NOMO-1 treated with DMSO at 0.1 percent for 48 hours (cell line): Measurements from ENCODE around the gene GATA2.

Experiments used
- DNase-seq: peaks from one replicate; lab custom pipeline; 2025; ENCODE audit not compliant: unreplicated experiment; lab: John Stamatoyannopoulos, UW

Gene GATA2

DNA sequence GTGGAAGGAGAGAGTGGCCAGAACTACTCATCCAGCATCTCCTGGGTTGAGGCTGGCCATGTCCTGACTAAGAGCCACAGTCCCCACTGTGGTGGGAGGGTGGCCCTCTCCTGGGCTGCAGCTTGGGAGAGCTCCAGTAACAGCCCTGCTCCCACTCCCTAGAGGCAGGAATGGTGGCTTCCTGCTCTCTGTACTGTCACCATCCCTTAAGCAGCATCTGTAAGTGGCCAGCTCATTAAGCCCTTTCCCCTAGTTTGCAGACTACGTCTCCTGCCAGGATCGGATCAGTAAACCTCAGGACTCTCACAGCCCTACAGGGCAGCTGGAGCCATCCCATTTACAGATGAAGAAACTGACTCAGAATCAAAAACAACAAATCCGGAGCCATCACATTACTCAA is 56.8 kb downstream of the GATA2 start:
- no peak for DNase-seq

DNA sequence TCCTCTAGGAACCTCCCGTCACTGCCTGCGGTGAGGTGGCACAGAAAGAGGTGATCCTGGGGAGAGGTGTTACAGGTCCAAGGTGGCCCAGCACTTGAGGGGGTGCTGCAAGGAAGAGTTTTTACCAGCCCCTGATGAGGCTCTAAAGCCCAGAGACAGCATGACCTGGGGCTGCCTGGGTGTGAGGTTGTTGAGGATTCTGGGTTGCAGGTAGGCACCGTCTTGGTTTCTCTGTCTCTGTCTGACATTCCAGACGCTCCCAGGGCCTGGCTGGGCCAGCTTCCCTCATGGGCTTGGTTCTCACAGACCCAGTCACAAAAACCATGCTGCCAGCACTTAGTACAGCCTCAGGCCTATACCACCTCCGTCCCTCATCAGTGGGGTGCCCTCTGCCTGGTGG is 57.4 kb downstream of the GATA2 start:
- no peak for DNase-seq

DNA sequence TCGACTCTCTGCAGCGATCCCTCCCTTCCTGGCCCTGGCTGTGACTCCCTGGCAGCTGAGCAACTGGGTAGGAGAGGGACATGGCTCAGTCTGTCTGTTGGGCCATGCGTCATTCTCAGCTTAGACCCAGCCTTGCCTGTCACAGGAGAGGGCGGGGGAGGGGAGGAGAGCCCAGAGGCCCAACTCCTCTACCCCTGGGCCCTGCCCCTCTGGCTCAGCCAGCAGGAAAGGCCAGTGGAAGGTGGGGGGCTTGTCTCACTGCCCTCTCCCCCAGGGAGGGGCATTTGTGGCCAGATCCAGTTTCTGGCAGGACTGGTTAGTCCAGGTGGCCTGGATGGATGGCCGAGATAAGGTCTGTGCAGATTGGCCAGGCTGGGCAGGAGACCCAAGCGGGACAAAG is 57.9 kb downstream of the GATA2 start:
- DNase-seq = no peak

DNA sequence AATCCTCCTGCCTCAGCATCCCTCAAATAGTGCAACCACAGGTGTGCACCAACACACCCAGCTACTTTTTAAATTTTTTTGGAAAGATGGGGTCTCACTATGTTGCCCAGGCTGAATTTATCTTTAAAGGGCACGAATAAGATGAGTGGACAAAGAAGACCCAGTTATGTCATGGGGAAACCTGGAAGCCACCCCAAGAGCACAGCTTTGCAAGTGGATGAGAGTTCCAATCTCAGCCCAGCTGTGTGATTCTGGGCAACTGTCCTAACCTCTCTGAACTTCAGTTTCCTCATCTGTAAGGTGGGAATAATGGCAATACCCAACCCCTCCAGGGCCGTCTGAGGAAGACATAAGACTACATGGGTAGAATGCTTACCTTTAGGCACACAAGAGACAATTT is 58.5 kb downstream of the GATA2 start:
- DNase-seq = no peak

DNA sequence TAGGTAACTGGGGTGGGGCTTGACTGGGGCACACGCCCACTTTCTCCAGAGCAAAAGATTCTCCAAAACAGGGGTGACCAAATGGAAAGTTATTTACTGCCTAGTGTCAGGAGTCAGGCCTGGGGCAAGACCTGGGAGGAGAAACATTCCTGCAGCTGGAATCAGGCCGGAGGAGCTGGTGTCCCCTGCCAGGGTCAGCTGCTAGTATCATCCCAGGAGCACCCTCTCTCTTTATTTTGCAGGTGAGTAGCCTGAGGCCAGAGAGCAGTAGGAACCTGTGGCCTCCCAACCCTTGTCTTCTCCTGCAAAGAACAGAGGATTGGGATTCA is 59.2 kb downstream of the GATA2 start:
- DNase-seq = no peak

DNA sequence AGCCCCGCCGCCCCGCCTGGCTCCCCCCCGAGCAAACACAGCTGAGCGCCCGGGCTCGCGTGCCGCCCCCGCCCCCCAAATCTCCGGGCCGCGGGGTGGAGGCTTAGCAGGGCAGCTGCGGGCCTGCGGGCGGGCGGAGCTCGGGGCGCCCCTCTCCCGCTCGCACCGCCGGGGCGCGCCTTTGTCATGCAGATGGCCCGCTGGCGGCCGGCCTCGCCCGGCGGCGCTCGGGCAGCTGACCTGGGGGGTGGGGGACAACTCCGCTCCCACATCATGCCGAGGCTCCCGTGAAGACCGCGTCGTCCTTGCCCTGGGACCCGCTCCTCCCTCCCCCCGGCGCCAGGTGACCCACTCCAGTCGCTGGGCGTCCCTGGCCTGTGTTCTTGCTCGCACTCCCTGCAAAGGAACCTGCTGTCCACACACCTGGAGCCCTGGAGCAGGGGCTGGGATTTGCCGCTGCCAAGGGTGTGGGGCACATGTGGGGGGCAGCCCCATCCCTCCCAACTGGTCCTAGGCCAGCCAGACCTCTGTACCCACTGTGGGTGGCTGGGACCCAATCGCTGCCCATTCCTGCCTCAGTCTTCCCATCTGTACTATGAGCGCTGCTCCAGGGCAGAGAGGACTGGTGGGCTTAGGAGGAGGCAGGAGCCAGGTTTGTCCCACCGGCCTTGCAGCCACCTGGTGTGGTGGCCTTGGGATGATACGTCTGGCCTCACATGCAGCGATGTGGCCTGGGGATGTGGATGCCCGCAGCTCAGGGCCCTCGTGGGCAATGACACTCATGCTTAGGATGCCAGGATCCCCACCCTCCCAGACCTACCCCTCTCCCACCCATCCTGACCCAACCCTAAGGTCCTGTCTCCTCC is 59.8 kb downstream of the GATA2 start:
- DNase-seq = no peak

DNA sequence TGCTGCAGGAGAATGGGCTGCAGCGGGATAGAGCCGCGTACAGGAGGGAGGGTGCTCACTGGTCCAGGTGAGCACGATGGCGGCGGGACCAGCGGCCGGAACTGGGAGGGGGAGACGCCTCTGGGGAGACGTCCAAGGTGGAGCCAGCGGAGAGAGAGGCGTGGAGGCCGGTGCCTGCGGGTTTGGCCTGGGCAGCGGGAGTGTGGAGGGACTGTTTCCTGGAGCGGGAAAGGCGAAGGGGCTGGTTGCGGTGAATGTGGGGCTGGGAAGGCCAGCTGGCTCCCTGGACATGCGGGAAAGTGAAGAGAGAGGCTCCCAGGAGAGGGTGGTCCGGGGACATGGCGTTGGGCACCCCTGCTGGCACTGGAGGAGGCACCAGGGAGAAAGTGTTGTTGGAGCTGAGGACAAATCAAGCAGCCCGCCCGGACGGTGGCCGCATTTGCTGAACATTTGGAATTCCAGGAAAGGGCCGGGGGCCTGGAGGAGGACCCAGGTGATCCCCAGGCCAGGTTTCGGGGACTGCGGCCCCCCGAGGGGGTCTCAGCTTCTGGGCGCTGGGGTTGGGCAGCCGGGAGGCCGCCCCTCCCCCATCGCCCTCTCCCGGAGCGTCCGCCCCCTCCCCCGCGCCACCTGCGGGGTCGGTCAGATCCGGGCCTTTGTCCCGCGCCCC is 60.6 kb downstream of the GATA2 start:
- no peak for DNase-seq

DNA sequence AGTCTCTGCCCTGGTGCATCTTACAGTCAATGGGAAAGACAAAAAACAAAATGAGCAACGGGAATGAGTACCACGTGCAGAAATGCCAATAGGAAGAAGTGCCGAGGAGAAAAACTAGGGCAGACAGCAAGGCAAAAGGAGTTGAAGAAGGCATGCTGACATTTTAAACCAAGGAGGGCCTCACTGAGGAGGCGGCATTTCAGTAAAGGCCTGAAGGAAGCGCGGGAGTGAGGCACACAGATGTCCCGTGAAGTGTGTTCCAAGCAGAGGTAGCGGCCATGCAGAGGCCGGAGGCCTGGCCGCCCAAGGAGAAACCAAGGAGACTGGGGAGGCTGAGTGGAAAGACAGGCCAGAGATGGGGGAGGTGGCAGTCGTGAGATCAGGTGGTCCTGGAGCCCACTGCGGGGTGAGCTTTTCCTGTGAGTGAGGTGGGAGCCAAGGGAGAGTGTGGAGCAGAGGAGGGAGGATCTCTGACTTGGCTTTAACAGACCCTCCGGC is 61.1 kb downstream of the GATA2 start:
- no peak for DNase-seq

DNA sequence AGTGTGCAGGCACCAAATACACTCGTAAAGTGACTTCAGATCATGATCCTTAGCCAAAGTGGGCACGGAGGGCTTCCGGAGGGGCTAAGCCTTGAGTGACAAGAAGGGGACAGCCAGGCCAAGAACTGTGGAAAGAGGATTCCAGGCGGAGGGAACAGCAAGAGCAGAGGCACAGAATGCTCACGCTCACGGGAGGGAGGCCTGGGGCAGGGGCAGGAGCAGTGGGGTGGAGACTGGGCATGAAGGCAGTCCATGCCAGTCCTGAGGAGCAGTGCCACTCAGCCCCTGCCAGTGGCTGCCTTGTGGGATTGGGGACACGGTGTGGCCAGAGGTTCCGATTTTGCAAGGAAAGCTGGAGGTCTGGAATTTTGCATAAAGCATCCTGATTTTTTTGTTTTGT is 62.3 kb downstream of the GATA2 start:
- no peak for DNase-seq

DNA sequence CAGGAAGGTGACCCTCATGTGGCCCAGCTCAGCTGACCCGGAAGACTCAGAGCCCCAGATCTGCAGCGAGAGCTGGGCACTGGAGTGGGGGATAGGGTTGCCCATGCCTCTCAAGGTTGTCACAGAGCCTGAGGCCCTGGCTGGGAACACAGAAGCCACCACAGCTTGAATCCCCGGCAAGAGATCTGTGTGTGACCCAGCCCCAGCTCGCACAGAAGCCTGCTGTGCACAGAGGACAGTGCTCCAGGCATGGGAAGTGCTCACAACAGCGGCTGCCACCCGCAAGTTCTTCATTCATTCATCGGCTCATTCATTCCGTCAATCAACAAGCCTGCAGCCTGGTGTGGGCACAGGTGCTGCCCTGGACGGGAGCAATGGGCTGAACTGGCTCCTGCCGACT is 62.7 kb downstream of the GATA2 start:
- DNase-seq = no peak

DNA sequence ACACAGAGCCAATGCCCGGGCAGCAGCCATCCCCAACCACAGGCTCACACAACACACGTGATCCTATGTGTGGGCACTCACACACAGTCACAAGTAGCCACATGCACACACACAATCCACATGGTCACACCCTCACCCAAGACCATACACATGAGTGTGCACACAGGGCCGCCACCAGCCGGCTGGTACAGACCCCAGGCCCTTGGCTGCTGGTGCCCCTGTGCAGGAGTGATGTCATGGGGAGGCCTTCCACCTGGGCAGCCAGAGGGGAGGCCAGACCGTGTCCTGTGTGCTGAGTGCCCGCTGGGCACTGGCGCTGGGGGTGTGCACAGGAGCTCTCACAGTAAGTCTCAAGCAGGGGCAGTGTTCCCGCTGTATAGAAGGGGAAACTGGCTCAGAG is 63.2 kb downstream of the GATA2 start:
- no peak for DNase-seq
